Osteocyte (in vitro differentiated cells): ENCODE data around the gene RAB25. TPM values are rescaled to one million over a fixed set of nuclear protein-coding genes. Genes with fewer than 3 reads are reported as not detected.
"Not testable (repeated sequence)": the region's sequence is repeated elsewhere in the genome, so short reads cannot be mapped to it uniquely, and the experiment has no call there.

ENCODE experiments used
- DNase-seq: peaks from one replicate; pipeline ENCODE4 v3.0.0; 2021; ENCODE audit warnings: mixed read lengths; ENCODE audit not compliant: unreplicated experiment; ENCODE audit errors: extremely low spot score
- H3K27ac Mint-ChIP-seq: one replicate; pipeline ENCODE4 v1.8.0; 2021; ENCODE audit warnings: mild to moderate bottlenecking, mixed read lengths; ENCODE audit not compliant: unreplicated experiment
- H3K27me3 Mint-ChIP-seq: one replicate; pipeline ENCODE4 v1.8.0; 2021; ENCODE audit warnings: mixed read lengths; ENCODE audit not compliant: unreplicated experiment
- H3K36me3 Mint-ChIP-seq: one replicate; pipeline ENCODE4 v1.8.0; 2021; ENCODE audit warnings: mixed read lengths; ENCODE audit not compliant: unreplicated experiment
- H3K4me1 Mint-ChIP-seq: one replicate; pipeline ENCODE4 v1.8.0; 2021; ENCODE audit warnings: mixed read lengths; ENCODE audit not compliant: unreplicated experiment
- H3K4me3 Mint-ChIP-seq: one replicate; pipeline ENCODE4 v1.8.0; 2021; ENCODE audit warnings: mild to moderate bottlenecking, moderate library complexity, mixed read lengths; ENCODE audit not compliant: unreplicated experiment
- H3K9me3 Mint-ChIP-seq: one replicate; pipeline ENCODE4 v1.8.0; 2021; ENCODE audit warnings: mixed read lengths; ENCODE audit not compliant: unreplicated experiment
- total RNA-seq: library from RNA; stranded (reverse); gene quantifications from 2 replicates; pipeline ENCODE4 v1.2.1, GENCODE V29; 2021
- TF ChIP-seq, protein P1 (sequence below): fragments of 200-600 bp; sonication (generic); IDR thresholded peaks from 2 replicates; pipeline ENCODE4 v1.5.0; 2021; ENCODE audit warnings: antibody characterized with exemption, mild to moderate bottlenecking, moderate library complexity

RAB25 gene
- total RNA-seq, 1 donor from 2014 or later = not detected

DNA sequence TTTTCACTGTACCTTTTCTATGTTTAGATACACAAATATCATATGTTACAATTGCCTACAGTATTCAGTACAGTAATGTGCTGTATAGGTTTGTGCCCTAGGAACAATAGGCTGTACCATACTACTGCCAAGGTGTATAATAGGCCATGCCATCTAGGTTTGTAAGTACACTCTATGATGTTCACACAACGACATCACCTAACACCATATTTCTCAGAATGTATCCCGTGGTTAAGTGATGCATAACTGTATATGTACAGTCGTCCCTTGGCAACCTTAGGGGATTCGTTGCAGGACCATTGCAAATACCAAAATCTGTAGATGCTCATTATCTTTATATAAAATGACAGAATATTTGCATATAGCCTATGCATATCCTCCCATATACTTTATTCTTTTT, 34.4 kb upstream of the RAB25 start:
- Mint-ChIP-seq H3K4me3 (no peak overlapping the region), H3K36me3 (no peaks in the 10 kb centered on the region), H3K27me3 (peaks cover 9% of the 10 kb centered on the region), H3K9me3 (no peaks in the 10 kb centered on the region), H3K4me1 (peaks cover 2% of the 10 kb centered on the region), H3K27ac (no peak overlapping the region)
- no peak for DNase-seq
- TF ChIP-seq, protein P1, sequence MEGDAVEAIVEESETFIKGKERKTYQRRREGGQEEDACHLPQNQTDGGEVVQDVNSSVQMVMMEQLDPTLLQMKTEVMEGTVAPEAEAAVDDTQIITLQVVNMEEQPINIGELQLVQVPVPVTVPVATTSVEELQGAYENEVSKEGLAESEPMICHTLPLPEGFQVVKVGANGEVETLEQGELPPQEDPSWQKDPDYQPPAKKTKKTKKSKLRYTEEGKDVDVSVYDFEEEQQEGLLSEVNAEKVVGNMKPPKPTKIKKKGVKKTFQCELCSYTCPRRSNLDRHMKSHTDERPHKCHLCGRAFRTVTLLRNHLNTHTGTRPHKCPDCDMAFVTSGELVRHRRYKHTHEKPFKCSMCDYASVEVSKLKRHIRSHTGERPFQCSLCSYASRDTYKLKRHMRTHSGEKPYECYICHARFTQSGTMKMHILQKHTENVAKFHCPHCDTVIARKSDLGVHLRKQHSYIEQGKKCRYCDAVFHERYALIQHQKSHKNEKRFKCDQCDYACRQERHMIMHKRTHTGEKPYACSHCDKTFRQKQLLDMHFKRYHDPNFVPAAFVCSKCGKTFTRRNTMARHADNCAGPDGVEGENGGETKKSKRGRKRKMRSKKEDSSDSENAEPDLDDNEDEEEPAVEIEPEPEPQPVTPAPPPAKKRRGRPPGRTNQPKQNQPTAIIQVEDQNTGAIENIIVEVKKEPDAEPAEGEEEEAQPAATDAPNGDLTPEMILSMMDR = no peak

DNA sequence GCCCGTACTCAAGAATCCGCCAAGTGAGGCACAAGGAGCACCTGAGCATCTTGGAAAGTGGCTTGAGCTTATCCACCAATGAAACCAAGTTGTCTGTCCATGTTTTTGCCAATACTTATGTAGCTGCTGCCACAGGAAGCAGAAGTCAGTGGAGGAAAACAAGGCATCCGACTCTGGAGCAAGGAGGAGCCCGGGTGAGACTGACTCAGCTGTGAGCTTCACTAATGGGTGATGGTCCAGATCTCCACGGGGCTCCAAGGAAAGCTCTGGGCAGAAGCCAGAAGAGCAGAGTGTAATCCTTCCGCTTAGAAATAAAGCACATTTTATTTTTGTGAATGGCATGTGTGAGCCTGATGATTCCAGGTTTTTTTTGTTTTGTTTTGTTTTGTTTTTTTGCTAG, 27.9 kb upstream of the RAB25 start:
- H3K4me1 Mint-ChIP-seq = no peaks in the 10 kb centered on the region
- TF ChIP-seq, protein P1 = no peak
- H3K36me3 Mint-ChIP-seq = peaks cover 9% of the 10 kb centered on the region
- H3K4me3 Mint-ChIP-seq = no peak overlapping the region
- H3K27me3 Mint-ChIP-seq = no peaks in the 10 kb centered on the region
- no peak overlapping the region for H3K27ac Mint-ChIP-seq
- H3K9me3 Mint-ChIP-seq = no peaks in the 10 kb centered on the region
- no peak for DNase-seq

DNA sequence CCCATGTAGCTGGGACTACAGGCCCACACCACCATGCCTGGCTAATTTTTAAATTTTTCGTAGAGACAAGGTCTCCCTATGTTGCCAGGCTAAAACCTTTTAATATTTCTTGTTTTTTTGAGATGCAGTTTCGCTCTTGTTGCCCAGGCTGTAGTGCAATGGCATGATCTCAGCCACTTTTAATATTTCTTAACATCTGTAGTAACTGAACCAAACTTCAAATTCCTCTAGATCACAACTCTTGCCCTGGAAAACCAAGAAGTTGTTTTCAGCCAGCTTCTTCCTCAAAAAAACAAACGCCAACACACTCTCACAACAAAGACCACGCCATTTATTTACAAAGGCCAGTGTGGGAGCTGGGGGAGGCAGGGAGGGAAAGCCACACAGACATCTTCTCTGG, 26.0 kb upstream of the RAB25 start:
- H3K36me3 Mint-ChIP-seq = peaks cover 11% of the 10 kb centered on the region
- H3K27me3 Mint-ChIP-seq, H3K9me3 Mint-ChIP-seq, H3K27ac Mint-ChIP-seq, DNase-seq, H3K4me3 Mint-ChIP-seq, H3K4me1 Mint-ChIP-seq: not testable (repeated sequence)

DNA sequence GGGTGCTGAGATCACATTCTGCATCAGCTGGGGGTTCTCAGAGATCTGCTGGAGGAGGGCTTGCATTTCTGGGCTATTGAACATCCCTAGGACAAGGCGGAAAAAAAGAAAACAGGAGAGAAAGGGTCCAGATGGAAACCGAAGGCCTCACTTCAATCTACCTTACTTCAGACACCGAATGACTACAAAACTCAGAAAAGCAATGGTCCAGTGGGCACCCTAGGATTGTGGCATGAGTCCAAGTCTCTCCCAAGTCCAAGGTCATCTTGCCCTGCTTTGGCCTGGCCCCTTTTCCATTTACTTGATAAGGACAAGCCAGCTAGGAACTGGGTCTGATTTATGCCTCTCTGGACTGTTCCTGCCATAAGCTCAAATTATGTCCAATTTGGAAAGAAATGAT, 18.1 kb upstream of the RAB25 start:
- peaks cover 8% of the 10 kb centered on the region for H3K36me3 Mint-ChIP-seq
- H3K27ac Mint-ChIP-seq = no peak overlapping the region
- TF ChIP-seq, protein P1 = no peak
- H3K9me3 Mint-ChIP-seq = no peaks in the 10 kb centered on the region
- H3K27me3 Mint-ChIP-seq = no peaks in the 10 kb centered on the region
- no peak for DNase-seq
- no peaks in the 10 kb centered on the region for H3K4me1 Mint-ChIP-seq
- no peak overlapping the region for H3K4me3 Mint-ChIP-seq

DNA sequence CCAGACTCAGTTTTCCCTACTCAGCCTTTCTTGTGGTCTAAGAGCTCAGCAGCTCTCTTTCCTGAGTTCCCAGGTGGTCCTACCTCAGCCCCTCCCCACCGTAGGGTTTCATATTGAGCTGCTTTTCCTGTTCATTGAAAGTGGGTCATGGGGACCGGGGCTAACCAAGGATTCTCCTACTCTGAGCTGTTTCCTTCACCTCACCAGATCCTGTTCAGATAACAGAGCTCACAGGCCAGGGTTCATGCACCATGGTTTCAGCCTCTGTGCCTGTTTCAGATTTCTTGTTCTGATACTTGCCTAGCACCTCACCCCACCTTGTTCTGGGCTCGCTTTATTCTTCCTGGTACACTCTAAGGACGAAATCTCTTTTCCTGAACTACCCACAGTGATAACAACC, 15.9 kb upstream of the RAB25 start:
- Mint-ChIP-seq H3K9me3 (no peaks in the 10 kb centered on the region), H3K27ac (no peak overlapping the region), H3K4me3 (no peak overlapping the region), H3K4me1 (no peaks in the 10 kb centered on the region), H3K27me3 (no peaks in the 10 kb centered on the region), H3K36me3 (peaks cover 16% of the 10 kb centered on the region)
- DNase-seq = no peak
- TF ChIP-seq, protein P1 = no peak

DNA sequence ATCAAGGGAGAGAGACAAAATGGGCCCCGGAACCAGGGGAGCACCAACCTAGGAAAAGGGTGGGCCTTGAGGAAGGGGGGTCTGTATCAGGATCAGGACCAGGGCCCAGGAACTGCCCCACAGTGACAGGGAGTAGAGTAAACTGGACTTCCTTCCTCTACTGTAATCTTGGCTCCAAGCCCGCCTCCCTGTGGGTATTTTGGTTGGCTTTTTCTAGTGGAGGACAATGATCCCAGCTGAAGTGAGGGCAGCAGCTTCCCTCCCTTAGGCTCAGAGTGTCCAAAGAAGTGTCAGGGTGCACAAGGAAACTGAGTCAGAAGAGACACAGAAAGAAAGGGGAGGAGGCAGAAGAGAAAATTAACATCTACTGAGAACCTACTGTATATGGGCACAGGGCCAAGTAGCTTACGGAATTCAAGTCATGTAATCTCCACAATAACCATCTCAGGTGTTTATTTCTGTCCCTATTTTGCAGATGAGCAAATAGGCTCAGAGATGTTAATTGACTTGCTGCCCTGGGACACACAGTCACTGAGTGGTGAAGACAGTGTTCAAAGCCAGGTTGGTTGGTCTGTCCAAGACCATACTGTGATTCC, 12.2 kb upstream of the RAB25 start:
- peaks cover 11% of the 10 kb centered on the region for H3K4me1 Mint-ChIP-seq
- H3K9me3 Mint-ChIP-seq = no peaks in the 10 kb centered on the region
- H3K4me3 Mint-ChIP-seq = no peak overlapping the region
- TF ChIP-seq, protein P1 = no peak
- no peak overlapping the region for H3K27ac Mint-ChIP-seq
- no peak for DNase-seq
- no peaks in the 10 kb centered on the region for H3K27me3 Mint-ChIP-seq
- peaks cover 10% of the 10 kb centered on the region for H3K36me3 Mint-ChIP-seq
